Measurements from ENCODE around the gene GSK3A.

DNA sequence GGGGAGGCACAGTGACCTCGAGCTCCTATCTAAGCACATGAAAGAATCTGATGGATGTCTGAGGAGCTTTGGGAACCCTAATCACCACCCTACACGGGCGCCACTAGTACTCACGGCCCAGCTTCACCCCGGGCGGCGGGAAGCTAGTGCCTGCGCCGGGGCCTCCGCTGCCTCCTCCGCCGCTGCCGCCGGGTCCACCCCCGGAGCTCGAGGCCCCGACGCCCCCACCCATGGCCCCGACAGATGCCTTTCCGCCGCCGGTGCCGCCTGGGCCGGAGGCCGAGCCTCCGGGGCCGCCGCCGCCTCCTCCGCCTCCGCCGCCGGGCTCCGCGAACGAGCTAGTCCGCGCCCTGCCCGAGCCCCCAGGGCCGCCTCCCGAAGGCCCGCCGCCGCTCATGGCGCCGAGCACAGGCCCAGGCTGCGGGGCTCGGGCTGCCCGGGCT, 312 bp downstream of the GSK3A start:
- TF ChIP-seq POLR2A (IDR thresholded peaks at IDR 0.05), result no peak
- TF ChIP-seq, protein P1, sequence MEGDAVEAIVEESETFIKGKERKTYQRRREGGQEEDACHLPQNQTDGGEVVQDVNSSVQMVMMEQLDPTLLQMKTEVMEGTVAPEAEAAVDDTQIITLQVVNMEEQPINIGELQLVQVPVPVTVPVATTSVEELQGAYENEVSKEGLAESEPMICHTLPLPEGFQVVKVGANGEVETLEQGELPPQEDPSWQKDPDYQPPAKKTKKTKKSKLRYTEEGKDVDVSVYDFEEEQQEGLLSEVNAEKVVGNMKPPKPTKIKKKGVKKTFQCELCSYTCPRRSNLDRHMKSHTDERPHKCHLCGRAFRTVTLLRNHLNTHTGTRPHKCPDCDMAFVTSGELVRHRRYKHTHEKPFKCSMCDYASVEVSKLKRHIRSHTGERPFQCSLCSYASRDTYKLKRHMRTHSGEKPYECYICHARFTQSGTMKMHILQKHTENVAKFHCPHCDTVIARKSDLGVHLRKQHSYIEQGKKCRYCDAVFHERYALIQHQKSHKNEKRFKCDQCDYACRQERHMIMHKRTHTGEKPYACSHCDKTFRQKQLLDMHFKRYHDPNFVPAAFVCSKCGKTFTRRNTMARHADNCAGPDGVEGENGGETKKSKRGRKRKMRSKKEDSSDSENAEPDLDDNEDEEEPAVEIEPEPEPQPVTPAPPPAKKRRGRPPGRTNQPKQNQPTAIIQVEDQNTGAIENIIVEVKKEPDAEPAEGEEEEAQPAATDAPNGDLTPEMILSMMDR (IDR thresholded peaks at IDR 0.05), result no peak

All from body of pancreas (tissue), 4 donors.